Astrocyte of the cerebellum (primary cell): ENCODE measurements around the gene AR.
A peak's percentile ranks its signal among the peaks of the same experiment; 100 is the strongest.

Experiments
- DNase-seq: peaks from one replicate; pipeline ENCODE4 v3.0.0-alpha.2; 2011; ENCODE audit warnings: low read depth
- H3K4me3 ChIP-seq: 2 replicates; pipeline ENCODE4 v1.5.1; 2011; ENCODE audit warnings: mild to moderate bottlenecking, low read depth, low read length, moderate library complexity
- in situ Hi-C: cut with HindIII; loops from 2 replicates; pipeline ENCODE4 v1.10.0; 2017; ENCODE audit warnings: low sequenced_read_pairs
- TF ChIP-seq, protein P1 (sequence below): IDR thresholded peaks from 2 replicates; pipeline ENCODE4 v1.5.1; 2012; ENCODE audit warnings: low read length, low read depth, moderate library complexity, mild to moderate bottlenecking; ENCODE audit errors: missing control alignments

AR gene

GRCh38 chrX:67543818-67544217, at the start of gene AR:
Gene AR, plus strand, starts transcription at chrX:67544021. Its CDS starts 1,126 bp downstream, at chrX:67545147.
- H3K4me3 ChIP-seq, result peak within 1 kb of the TSS; percentile 54
- TF ChIP-seq, protein P1, sequence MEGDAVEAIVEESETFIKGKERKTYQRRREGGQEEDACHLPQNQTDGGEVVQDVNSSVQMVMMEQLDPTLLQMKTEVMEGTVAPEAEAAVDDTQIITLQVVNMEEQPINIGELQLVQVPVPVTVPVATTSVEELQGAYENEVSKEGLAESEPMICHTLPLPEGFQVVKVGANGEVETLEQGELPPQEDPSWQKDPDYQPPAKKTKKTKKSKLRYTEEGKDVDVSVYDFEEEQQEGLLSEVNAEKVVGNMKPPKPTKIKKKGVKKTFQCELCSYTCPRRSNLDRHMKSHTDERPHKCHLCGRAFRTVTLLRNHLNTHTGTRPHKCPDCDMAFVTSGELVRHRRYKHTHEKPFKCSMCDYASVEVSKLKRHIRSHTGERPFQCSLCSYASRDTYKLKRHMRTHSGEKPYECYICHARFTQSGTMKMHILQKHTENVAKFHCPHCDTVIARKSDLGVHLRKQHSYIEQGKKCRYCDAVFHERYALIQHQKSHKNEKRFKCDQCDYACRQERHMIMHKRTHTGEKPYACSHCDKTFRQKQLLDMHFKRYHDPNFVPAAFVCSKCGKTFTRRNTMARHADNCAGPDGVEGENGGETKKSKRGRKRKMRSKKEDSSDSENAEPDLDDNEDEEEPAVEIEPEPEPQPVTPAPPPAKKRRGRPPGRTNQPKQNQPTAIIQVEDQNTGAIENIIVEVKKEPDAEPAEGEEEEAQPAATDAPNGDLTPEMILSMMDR, result no peak
- in situ Hi-C loops, result no loop called here
- DNase-seq, result peak; percentile 28

- in situ Hi-C loops, result no loop called here
- no peak overlapping the region for H3K4me3 ChIP-seq
- no peak for DNase-seq
- TF ChIP-seq, protein P1, result no peak
These were observed 43.2 kb upstream of the AR start for GRCh38 chrX:67500617-67501016.

- no peak overlapping the region for H3K4me3 ChIP-seq
- in situ Hi-C loops, result no loop called here
- no peak for DNase-seq
- TF ChIP-seq, protein P1, result no peak
These were observed 40.8 kb upstream of the AR start for GRCh38 chrX:67503004-67503403.

GRCh38 chrX:67503453-67503852, 40.4 kb upstream of the AR start:
- TF ChIP-seq, protein P1, result no peak
- no peak for DNase-seq
- no peak overlapping the region for H3K4me3 ChIP-seq
- in situ Hi-C loops, result no loop called here

- in situ Hi-C loops, result no loop called here
- no peak overlapping the region for H3K4me3 ChIP-seq
- TF ChIP-seq, protein P1, result no peak
- DNase-seq, result no peak
These were observed 23.1 kb upstream of the AR start for GRCh38 chrX:67520671-67521070.

GRCh38 chrX:67523002-67523681, 20.7 kb upstream of the AR start:
- in situ Hi-C loops, result no loop called here
- H3K4me3 ChIP-seq, result no peak overlapping the region
- TF ChIP-seq, protein P1, result no peak
- DNase-seq, result no peak
